HG03354 (cell line): ENCODE results near the gene HLA-DPB1.

ENCODE experiments used
- ATAC-seq: cut with Tn5 transposase; IDR thresholded peaks from one replicate; pipeline ENCODE4 v1.9.1; 2021; ENCODE audit warnings: mild to moderate bottlenecking; ENCODE audit not compliant: unreplicated experiment, poor library complexity, severe bottlenecking

Gene HLA-DPB1

DNA sequence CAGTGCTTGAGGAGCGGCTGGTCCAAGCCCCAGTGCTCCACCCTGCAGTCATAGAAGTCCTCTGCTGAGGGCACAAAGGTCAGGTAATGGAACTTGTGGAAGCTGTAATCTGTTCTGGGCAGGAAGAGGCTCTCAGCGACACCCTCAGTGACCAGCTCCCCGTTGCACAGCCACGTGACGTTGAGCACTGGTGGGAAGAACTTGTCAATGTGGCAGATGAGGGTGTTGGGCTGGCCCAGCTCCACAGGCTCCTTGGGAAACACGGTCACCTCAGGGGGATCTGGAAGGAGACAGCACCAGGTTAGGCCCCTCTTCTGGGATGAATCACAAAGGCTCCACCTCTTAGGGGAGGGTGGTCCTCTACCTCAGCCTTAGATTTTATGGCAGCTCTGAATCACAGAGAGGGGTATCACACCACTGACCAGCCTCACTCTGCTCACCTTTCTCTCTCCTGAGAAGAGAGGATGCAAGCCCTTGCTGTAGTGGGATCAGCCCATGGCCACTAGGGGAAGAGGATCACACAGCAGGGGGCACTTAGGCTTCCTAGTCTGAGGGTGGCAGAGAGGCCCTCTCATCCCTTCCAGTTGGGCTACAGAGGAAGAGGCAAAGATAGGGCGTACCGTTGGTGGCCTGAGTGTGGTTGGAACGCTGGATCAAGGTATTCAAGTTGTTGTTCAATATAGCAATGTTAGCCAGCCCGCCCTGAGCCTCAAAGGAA, 6.6 kb upstream of the HLA-DPB1 start:
- ATAC-seq = no peak

DNA sequence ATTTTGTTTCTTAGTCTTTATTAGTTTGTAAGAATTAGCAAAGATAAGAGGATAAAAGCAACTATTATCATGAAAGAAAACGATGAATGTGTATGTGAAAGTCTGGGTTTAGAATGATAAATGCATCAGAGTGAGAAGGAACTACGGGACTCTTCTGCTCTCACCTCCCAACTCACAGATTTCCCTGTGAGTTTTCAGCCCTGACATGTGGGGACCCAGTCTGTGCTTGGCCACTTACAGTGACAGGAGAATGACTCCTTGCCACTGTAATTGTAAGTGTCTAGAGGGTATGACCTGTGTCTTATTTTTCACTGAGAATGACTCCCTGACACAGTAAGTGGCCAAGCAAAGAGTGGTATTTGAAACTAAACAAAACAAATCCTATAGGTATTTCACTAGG, 4.9 kb upstream of the HLA-DPB1 start:
- no peak for ATAC-seq

DNA sequence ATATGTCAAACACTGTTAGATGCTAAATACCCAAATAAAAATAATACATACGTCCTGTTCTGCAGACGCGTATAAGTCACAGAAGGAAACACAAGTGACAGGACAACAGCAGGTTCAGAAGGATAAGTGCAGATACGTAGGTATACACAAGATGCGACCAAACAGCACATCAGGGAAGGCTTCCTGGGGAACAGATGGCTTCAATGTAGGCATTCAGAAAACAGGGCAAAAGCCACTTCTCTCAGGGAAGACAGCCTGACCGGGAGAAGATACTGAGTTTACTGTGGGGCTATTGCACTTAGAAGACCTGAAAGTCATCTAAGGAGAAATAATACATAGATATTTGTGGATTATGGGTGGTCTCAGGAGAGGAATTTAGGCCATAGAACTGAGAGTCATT, 4.2 kb upstream of the HLA-DPB1 start:
- no peak for ATAC-seq

DNA sequence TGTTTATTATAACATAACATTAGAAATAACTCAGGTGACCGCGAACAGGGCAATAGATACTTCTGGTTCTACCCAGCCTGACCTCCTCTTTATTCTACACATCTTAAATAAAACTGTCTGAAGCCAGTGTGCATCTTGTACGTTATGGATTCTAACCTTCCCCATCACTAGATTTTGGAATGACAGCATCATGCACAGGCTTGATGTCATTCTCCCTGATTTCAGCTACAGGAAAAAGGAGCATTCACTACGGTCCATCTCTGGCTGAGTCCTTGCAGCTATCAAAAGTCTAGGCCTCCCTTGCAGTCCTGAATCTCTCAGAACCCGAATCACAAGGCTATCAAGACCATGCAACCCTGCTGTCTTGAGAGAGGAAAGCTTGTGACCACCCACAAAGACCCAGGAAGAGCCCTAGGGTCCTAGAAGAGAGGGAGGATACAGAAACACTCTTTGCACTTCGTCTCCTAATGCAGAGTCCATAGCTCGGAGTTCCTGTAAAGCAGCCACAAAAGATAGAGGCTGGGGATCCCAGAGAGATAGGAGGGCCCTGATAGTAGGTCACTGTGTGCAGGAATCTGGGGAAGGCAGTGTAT, 3.2 kb upstream of the HLA-DPB1 start:
- ATAC-seq = no peak

DNA sequence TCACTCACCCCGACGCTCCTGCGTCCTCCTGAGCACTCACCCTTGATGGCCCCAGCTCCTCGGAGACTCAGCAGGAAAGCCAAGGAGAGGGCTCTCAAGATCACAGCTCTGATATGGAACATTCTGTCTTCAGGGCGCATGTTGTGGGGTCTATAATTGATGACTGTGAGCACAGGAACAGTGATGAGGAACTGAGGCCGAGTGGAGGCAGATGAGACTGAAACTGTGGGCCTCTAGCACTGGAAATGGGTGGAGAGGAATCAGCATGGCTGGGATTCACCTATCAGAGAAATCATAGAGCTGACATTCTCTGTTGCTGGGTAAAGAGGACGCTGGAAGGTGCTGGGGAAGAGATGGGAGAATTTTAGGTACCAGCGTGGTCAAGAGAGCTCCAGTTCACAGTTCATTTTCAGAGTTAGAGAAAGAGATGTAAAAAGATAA, 2.3 kb upstream of the HLA-DPB1 start, which contains the start of gene HLA-DPA1:
Gene HLA-DPA1 (minus strand): TSS at position 219 of the 441 bp plus-strand sequence.
- ATAC-seq = peak; percentile 75

DNA sequence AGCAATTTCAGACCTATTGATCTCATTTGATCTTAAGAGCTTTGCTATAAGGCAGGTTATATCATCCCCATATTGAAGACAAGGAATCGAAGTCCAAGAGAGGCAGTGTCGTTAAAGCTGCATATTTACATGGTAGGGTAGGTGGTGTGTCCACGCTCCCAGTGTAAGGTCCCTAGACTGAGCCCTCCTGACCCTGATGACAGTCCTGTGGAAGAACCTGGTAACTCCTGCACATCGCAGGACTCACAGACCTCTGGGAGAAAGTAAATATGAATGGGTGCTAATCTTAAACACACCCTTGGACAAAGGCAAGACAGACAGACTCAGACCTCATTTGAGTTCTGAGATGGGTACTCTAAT, 602 bp upstream of the HLA-DPB1 start:
- no peak for ATAC-seq

DNA sequence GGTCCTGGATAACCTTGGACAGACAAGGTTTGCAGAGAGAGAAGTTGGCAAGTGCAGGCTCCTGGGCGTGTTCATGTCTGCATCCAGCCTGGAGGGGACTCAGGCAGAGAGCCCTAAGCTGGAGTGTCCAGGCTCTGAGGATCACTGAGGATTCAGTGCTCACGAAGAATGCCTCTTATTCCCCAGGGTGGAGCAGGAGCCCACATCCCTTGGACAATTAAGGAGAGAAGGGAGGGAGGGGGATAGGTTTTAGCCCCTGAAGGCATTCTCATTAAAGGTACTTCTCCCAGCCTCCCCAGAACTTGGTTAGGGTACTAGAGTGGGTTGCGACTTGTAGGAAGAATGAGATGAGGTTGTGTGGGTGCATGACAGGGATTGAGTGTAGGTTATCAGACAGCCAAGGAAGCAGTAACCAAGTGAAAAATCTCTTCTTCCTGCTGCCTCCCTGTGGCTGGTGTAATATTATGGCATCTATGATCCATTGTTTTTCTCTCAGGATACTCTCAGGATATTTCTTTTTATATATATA, 680 bp downstream of the HLA-DPB1 start:
- ATAC-seq = no peak

DNA sequence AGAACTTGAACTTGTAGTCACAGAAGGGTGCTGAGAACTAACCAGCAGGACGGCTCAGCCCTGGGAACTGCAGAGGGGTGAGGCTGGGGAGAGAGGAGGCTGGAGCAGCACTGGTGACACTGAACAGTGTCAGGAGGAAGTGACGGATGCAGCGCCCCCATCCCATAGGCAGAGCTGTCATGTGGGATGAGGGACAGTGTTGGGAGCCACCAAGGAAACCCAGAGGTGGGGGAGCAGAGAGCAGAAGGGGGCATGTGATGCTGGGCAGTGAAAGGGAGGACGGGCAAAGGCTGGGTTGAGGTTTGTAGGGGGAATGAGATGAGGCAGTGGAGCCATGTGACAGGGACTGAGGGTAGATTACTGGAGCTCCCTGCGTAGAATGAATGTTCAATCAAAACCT, 2.1 kb downstream of the HLA-DPB1 start:
- ATAC-seq = no peak

DNA sequence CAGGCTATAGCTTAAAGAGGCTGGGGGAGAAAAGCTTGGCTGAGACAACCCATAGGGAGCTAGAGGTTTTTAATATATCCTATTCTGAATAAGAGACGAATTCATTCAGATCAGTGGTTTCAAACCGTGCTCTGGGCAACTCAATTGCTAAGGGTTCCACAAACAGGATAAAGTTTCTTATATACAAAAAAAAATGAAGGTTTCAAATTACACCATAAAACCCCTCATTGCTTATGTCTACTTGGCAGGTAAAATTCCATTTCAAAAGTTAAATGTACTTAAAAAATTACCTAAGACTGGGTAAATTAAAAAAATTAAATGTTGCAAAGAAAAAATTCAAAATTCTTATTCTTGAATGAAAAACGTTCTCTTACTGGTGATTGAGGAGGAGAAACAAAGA, 2.7 kb downstream of the HLA-DPB1 start:
- no peak for ATAC-seq

DNA sequence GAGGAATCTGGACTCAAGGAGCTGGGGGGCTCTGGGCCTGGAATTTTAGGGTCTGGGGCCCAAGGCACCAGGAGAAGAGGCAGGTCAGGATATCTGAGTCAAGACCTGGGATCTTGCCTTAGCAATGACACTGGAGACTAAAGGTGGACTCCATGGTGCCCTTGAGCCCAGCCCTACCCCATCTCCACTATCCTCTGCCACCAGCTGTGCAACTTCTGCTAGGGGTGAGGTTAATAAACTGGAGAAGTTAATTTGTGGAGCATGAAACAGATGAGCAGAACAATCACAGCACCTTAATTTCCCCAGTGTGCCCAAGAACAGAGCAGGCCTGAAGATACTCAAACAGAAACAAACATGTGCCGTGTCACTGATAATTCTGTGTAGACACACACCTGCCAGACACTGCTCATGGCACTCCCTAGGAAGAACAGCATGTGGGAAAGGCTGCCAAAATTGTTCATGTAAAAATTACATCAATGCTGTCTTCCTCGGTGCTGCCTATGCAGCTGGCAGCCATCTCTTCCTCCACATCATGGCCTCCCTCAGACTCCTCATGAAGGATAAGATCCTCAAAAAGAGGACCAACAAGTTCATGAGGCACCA, 3.2 kb downstream of the HLA-DPB1 start:
- ATAC-seq = no peak

DNA sequence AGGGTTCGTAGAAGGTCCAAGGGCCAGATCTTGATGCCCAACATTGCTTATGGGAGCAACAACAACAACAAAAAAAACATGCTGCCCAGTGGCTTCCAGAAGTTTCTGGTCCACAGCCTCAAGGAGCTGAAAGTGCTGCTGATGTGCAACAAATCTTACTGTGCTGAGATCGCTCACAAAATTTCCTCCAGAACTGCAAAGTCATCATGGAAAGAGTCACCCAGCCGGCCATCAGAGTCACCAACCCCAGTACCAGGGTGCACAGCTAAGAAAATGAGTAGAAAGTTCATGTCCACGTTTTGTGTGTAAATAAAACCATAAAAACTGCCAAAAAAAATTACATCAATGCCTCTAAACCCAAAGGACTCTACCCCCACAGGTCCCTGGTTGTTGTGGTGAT, 3.8 kb downstream of the HLA-DPB1 start:
- ATAC-seq = no peak

DNA sequence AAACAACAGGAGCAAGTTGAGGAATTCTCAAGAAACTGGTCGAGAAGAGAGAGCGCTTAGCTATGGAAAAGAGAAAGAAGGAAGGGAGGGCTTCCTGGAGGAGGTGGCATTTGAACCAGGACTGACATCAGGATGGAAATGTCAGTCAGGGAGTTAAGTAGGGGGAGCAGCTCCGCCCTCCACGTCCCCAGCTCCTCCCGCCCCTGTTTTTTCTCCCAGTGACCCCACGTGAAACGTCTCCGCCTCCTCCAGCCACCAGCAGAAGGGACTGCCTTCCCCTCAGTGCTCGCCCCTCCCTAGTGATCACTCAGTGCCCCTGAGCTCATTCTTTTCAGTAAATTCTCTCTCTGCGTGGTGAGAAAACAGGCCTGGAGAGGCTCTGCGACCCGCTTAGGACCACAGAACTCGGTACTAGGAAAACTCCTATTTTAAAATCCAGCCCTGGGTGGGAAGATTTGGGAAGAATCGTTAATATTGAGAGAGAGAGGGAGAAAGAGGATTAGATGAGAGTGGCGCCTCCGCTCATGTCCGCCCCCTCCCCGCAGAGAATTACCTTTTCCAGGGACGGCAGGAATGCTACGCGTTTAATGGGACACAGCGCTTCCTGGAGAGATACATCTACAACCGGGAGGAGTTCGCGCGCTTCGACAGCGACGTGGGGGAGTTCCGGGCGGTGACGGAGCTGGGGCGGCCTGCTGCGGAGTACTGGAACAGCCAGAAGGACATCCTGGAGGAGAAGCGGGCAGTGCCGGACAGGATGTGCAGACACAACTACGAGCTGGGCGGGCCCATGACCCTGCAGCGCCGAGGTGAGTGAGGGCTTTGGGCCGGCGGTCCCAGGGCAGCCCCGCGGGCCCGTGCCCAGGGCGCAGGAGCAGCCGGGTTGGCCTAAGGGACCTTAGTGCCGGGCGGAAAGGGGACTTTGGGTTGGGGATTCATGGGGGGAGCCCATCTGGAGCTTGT, 4.6 kb downstream of the HLA-DPB1 start:
- no peak for ATAC-seq

DNA sequence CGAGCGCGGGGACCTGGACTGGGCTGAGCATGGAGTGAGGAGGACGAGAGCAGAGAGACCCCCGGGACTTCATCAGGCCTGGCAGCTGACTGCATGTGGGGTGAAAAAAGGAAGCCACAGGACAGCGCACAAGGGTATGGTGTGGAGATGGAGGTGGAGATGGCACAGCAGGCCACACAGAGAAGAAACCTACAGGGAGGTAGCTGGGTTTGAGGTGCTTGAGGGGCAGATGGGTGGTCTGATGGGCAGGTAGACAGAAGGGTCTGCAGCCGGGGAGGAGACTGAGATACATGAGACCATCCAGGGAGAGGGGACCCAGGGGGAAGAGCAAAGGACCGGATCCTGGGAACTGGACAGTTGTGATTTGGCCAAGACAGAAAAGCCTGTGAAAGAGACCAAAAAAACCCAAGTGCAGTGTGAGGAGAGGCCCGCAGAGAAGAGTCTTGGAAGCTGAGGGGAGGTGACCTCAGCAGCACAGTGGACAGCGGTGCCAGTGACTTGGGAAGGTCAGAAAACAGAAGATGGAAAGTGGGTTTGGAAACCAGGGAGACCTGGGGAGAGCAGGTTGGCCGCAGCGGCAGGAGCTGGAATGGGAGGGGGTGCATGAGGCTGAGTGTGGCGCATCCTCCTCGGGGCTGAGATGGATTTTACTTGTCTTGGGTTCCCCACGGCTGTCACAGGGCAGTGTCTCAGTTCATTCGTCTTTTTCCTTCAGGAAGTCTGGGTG, 5.5 kb downstream of the HLA-DPB1 start:
- no peak for ATAC-seq

DNA sequence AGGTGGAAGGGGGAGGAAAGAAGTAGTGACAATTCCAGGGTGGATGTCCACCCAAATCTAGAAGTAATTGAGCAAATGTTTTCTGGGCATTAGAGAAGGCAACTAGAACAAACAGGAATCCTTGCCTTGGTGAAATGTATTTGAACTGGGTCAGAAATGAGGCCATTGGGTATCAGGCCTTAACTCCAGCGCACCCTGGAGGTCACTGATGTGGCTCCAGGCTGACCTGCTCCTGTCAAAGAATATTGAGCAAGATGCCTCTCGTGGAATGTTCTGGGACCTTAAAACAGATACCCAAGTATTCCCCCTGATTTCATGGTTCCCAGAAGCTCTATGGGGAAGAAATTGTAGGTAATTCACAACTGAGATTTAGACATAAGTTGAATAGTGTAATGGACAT, 6.9 kb downstream of the HLA-DPB1 start:
- ATAC-seq = no peak

DNA sequence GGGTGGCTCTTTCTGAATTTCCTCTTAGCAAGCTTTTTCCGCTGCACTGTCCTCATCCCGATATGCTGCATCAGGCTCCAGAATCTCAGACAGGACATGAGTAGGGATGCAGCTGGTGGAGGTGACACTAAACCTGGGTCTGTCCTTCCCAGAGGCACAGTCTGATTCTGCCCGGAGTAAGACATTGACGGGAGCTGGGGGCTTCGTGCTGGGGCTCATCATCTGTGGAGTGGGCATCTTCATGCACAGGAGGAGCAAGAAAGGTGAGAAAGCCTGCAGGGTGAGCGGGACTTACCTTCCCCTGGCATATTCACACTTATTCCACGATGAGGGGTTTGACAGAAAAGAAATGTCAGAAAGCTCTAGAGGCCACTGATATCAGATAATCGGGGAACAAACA, 9.8 kb downstream of the HLA-DPB1 start:
- ATAC-seq = no peak

DNA sequence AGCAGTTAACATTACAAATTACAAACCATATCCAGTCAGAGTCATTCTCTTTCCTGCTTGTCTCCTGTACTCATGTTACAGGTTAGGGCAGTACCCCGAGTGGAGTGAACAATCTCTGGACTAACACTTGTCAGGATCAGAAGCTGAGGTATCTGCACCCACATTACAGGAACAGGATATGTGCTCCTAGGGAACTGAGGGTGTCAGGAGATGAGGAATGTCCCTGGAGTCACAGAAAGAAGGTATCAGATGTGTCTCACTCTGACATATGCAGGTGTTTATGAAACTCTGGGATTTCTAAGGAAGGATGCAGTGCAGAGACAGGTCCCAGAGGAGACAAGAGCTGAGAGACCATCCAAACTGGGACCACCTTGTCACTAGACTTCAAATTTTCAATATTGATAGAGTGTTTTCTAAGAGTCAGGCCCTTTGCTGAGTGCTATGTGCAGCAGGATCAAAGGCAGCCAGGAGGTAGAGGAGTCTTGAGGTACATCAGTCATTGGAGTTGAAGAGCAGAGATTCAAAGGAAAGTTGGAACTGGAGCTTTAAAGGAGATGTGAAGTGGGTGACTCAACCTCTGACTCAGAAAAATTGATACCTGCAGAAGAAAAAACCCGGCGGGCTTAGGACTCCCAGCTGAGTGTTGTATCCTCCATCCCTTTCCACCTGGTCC, 12.6 kb downstream of the HLA-DPB1 start:
- no peak for ATAC-seq

DNA sequence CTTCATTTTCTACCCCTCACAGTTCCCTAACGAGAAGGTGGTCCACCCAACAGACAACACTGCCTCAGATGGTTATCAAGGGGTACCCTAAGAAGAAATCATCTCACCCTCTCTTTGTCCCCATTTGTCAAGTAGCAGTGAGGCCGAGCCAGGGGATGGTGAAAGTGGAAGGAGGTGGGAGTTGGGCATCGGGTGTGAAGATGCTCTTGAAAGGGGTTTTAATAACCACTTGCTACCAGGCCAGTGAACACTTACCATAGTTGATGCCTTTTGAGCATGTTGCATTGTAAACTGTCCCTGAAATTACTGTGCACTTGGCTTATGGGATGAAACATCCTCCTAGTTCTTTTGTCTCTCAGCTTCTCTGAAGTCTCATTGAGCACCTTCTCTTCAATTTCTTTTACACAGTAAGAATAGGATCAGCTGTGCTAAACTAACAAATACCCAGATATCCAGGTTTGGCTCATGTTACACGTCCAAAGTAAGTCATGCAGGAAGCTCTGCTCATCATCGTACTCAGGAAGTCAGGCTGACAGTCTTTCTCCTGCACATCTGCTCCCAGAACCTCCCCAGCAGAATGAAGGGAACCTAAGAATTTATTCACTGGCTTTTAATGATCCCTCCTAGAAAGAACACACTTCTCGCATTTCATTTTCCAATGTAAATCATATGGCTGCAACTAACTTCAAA, 13.3 kb downstream of the HLA-DPB1 start:
- no peak for ATAC-seq

DNA sequence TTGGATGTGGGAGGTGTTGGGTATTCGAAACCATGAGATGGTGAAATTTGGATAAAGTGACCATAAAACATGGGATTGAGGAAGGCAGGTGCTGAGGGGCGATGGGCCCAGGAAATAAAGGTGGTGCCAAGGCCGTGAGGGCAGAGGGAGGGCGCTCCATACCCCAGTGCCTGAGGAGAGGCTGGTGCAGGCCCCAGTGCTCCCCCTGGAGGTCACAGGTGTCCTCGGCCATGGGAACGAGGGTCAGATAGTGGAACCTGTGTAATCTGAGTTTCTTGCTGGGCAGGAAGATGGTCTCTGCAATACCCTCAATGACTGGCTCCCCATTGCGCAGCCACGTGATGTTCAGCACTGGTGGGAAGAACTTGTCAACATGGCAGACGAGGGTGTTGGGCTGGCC, 16.2 kb downstream of the HLA-DPB1 start:
- no peak for ATAC-seq
